ENCODE measurements around the gene ZFP30.

ZFP30 gene

DNA sequence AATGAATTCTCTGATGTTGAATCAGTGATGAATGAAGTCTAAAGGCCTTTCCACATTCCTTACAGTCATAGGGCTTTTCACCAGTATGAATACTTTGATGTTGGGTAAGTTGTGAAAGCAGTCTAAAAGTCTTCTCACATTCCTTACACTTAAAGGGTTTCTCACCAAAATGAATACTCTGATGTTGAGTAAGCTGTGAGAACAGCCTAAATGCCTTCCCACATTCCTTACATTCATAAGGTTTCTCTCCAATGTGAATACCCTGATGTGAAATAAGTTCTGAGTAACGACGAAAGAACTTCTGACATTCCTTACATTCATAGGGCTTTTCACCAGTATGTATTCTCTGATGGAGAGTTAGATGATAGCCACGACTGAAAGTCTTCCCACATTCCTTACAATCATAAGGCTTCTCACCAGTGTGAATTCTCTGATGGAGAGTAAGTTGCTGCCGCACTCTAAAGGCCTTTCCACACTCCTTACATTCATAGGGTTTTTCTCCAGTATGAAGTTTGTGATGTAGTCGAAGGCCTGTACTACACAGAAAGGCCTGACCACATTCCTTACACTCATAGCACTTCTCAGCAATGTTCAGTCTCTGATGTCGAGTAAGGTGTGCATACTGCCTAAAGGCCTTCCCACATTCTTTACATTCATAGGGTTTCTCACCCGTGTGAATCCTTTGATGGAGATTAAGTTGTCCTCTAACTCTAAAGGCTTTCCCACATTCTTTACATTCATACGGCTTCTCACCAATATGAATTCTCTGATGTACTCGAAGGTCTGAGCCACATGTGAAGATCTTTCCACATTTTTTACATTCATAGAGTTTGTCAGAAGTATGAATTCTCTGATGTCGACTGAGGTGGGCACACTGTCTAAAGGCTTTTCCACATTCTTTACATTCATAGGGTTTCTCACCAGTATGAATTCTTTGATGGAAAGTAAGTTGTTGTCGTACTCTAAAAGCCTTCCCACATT is 19.9 kb downstream of the ZFP30 start:
- Histone ChIP-seq H3K4me3 (ENCODE audit: low read length) (no peak overlapping the region), H3K4me2 (ENCODE audit: low read length) (no peak overlapping the region), H3K27ac (ENCODE audit: low read length) (no peak overlapping the region), H3K4me1 (ENCODE audit: low read length) (no peaks in the 10 kb centered on the region), H3K27me3 (ENCODE audit: low read depth, low read length) (no peaks in the 10 kb centered on the region), H2AFZ (ENCODE audit: low read depth, low read length) (no peak overlapping the region), H3K36me3 (replicated peaks; ENCODE audit: low read depth, low read length) (peaks cover 66% of the 10 kb centered on the region), H4K20me1 (ENCODE audit: insufficient read depth, low read length) (no peaks in the 10 kb centered on the region), H3K79me2 (ENCODE audit: low read length) (no peaks in the 10 kb centered on the region), H3K9ac (ENCODE audit: low read length) (no peak overlapping the region), H3K9me3 (ENCODE audit: insufficient read depth, low read length) (peaks cover 55% of the 10 kb centered on the region)
- TF ChIP-seq EZH2phosphoT487 (IDR thresholded peaks at IDR 0.05; ENCODE audit: low read depth), result no peak
- TF ChIP-seq, protein P1, sequence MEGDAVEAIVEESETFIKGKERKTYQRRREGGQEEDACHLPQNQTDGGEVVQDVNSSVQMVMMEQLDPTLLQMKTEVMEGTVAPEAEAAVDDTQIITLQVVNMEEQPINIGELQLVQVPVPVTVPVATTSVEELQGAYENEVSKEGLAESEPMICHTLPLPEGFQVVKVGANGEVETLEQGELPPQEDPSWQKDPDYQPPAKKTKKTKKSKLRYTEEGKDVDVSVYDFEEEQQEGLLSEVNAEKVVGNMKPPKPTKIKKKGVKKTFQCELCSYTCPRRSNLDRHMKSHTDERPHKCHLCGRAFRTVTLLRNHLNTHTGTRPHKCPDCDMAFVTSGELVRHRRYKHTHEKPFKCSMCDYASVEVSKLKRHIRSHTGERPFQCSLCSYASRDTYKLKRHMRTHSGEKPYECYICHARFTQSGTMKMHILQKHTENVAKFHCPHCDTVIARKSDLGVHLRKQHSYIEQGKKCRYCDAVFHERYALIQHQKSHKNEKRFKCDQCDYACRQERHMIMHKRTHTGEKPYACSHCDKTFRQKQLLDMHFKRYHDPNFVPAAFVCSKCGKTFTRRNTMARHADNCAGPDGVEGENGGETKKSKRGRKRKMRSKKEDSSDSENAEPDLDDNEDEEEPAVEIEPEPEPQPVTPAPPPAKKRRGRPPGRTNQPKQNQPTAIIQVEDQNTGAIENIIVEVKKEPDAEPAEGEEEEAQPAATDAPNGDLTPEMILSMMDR (IDR thresholded peaks at IDR 0.05; ENCODE audit: low read depth, low read length), result no peak

DNA sequence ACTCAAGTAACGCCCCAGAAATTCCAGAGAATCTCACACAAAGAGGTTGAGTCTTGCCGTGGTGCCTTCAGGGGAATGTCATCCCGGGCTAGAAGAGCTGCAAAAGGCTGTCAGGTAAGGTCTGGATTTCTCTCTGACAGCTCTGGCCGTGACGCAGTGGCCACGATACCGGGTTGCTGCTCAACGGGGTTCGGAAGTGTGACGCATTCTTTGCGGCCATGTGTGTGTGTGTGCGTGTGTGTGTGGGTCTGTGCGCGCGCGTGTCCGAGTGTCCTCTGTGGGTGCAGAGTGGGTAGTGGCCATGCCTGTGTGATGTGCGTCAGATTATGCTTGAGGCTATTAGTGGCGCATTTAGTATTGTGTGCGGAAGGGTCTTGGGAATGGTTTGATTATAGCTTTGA is 60.3 kb downstream of the ZFP30 start:
- Histone ChIP-seq H3K4me2 (ENCODE audit: low read length) (peak overlapping the region; percentile 85), H3K27ac (ENCODE audit: low read length) (no peak overlapping the region), H3K9me3 (ENCODE audit: insufficient read depth, low read length) (no peaks in the 10 kb centered on the region; the same call in 1 of the 2 replicates), H3K4me1 (ENCODE audit: low read length) (peaks cover 10% of the 10 kb centered on the region), H2AFZ (ENCODE audit: low read depth, low read length) (peak overlapping the region; percentile 99), H3K9ac (ENCODE audit: low read length) (peak overlapping the region; percentile 71), H3K27me3 (ENCODE audit: low read depth, low read length) (no peaks in the 10 kb centered on the region), H3K36me3 (replicated peaks; ENCODE audit: low read depth, low read length) (peaks cover 12% of the 10 kb centered on the region), H3K79me2 (ENCODE audit: low read length) (no peaks in the 10 kb centered on the region), H4K20me1 (ENCODE audit: insufficient read depth, low read length) (no peaks in the 10 kb centered on the region), H3K4me3 (ENCODE audit: low read length) (peak overlapping the region; percentile 82)
- no peak for TF ChIP-seq EZH2phosphoT487 (IDR thresholded peaks at IDR 0.05; ENCODE audit: low read depth)
- TF ChIP-seq, protein P1 (IDR thresholded peaks at IDR 0.05; ENCODE audit: low read depth, low read length), result no peak

DNA sequence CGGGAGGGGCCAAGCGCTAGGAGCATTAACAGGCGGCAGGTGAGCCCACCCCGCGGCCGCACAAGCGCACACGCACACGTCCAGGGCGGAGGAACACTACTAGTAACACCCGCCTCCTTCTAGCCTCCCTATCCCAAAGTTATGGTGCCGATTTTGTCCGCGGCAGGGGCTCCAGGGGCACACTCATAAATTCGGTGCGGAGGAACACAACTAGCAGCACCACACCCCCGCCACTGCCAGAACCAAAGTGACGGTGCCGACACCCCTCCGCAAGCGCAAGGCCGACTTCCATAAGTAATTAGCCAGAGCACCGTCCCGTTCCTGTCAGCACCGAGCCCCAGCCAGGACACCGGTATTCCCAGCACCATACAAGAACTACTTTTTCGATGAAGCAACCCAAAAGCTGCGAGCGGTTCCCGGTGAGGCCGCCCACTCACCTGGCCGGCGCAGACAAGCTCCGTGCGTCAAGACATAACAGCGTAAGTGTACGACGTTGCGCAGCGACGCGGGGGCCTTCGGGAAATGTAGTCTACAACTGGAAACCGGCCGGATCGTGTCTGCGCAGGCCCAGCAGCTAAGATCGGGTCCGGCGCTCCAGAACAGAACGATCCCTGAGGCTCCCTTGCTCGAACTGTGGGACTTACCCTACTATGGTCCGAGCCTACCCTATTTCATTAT is 60.8 kb downstream of the ZFP30 start, which contains the start of the genes ZNF540 and ZNF571:
TSS of gene ZNF540 (plus strand) at position 573 of the 678 bp plus-strand sequence. CDS start 3,572 bp downstream, outside the sequence.
TSS of gene ZNF571 (minus strand) at position 489 of the 678 bp plus-strand sequence. CDS start 8,116 bp downstream, outside the sequence.
- no peaks in the 10 kb centered on the region for H3K27me3 ChIP-seq (ENCODE audit: low read depth, low read length)
- H3K36me3 ChIP-seq (replicated peaks; ENCODE audit: low read depth, low read length), result peaks cover 7% of the 10 kb centered on the region
- no peaks in the 10 kb centered on the region for H3K79me2 ChIP-seq (ENCODE audit: low read length)
- peak within 1 kb of the TSS; percentile 99 for H2AFZ ChIP-seq (ENCODE audit: low read depth, low read length)
- H3K4me1 ChIP-seq (ENCODE audit: low read length), result peaks cover 10% of the 10 kb centered on the region
- TF ChIP-seq, protein P1 (IDR thresholded peaks at IDR 0.05; ENCODE audit: low read depth, low read length), result no peak
- no peak for TF ChIP-seq EZH2phosphoT487 (IDR thresholded peaks at IDR 0.05; ENCODE audit: low read depth)
- no peaks in the 10 kb centered on the region; the same call in 1 of the 2 replicates for H3K9me3 ChIP-seq (ENCODE audit: insufficient read depth, low read length)
- H3K9ac ChIP-seq (ENCODE audit: low read length), result peak within 1 kb of the TSS; percentile 71
- peak within 1 kb of the TSS; percentile 52 for H3K27ac ChIP-seq (ENCODE audit: low read length)
- no peaks in the 10 kb centered on the region for H4K20me1 ChIP-seq (ENCODE audit: insufficient read depth, low read length)
- H3K4me3 ChIP-seq (ENCODE audit: low read length), result peak within 1 kb of the TSS; percentile 82
- peak within 1 kb of the TSS; percentile 89 for H3K4me2 ChIP-seq (ENCODE audit: low read length)

DNA sequence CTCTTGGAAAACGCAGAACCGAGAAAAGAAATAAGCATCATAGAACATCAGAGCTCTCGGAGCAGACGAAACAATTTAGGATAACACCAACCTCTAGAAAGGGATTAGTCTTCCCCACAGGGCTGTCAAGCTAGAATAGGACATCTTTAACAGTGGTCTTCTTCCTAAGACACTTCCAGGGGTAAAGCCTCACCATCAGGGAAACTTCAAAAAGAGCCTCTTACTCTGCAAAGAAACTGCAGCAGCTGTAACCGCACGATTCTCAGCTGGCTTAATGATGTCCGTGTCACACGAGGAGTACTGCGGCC is 61.3 kb downstream of the ZFP30 start:
- peak overlapping the region; percentile 89 for H3K4me2 ChIP-seq (ENCODE audit: low read length)
- no peaks in the 10 kb centered on the region for H3K27me3 ChIP-seq (ENCODE audit: low read depth, low read length)
- no peaks in the 10 kb centered on the region; the same call in 1 of the 2 replicates for H3K9me3 ChIP-seq (ENCODE audit: insufficient read depth, low read length)
- H3K79me2 ChIP-seq (ENCODE audit: low read length), result no peaks in the 10 kb centered on the region
- no peaks in the 10 kb centered on the region for H4K20me1 ChIP-seq (ENCODE audit: insufficient read depth, low read length)
- peaks cover 10% of the 10 kb centered on the region for H3K4me1 ChIP-seq (ENCODE audit: low read length)
- H3K36me3 ChIP-seq (replicated peaks; ENCODE audit: low read depth, low read length), result peaks cover 7% of the 10 kb centered on the region
- peak overlapping the region; percentile 71 for H3K9ac ChIP-seq (ENCODE audit: low read length)
- H2AFZ ChIP-seq (ENCODE audit: low read depth, low read length), result peak overlapping the region; percentile 99
- no peak for TF ChIP-seq EZH2phosphoT487 (IDR thresholded peaks at IDR 0.05; ENCODE audit: low read depth)
- TF ChIP-seq, protein P1 (IDR thresholded peaks at IDR 0.05; ENCODE audit: low read depth, low read length), result no peak
- peak overlapping the region; percentile 52 for H3K27ac ChIP-seq (ENCODE audit: low read length)
- peak overlapping the region; percentile 82 for H3K4me3 ChIP-seq (ENCODE audit: low read length)
